ENCODE results near the gene NDUFA11. TPM values are rescaled to one million over a fixed set of nuclear protein-coding genes. Genes with fewer than 3 reads are reported as not detected.
A peak's percentile ranks its signal among the peaks of the same experiment; 100 is the strongest.

The NDUFA11 gene
- polyA plus RNA-seq, 1 of the 3 experiments (the other 2 are of a cell fraction), result 534 TPM

DNA sequence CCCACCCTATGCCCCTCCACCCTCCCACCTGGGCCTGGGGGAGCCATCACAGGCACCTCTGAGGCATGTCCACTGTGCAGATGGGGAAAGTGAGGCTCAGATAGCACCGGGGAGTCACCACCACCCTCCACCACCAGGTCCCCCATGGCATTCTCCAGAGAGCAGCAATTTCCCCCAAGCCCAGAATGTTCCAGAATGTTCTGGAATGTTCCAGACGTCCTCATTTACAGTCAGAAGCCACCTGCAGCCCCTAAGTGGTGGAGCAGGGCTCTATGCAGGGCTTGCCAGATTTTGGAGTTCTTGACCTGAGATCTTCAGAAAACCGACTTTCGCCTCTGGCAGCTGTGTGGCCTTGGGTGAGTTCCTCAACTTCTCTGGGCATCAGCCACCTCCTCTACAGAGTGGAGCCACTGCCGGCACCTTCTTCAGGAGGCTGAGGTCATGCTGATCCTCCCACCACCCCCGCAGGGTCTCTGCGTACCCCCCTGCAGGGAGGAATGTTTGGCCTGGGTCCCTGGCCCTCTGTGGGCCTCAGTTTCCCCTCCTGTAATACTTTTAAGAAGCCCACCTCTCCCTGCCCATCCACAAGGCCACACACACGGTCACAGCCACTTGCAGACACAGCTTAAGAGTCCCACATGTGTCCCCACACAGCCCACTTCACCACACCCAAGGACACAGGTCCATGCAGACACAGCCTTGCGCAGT, 39.4 kb downstream of the NDUFA11 start:
- Histone ChIP-seq H3K9ac (no peak overlapping the region), H2AFZ (ENCODE audit: low read depth) (no peak overlapping the region), H3K27me3 (ENCODE audit: insufficient read depth) (no peaks in the 10 kb centered on the region), H3K9me3 (no peaks in the 10 kb centered on the region), H3K4me2 (no peak overlapping the region), H3K4me1 (ENCODE audit: control insufficient read depth in 1 of 2, insufficient read depth in 2 of 2, low read depth in 1 of 2, low read length in 1 of 2) (no peaks in the 10 kb centered on the region), H3K4me3 (ENCODE audit: low read depth in 2 of 2, low read length in 1 of 2) (no peak overlapping the region), H3K79me2 (ENCODE audit: insufficient read depth) (no peaks in the 10 kb centered on the region), H3F3A (replicated peaks; ENCODE audit: insufficient read depth) (no peaks in the 10 kb centered on the region), H3K36me3 (replicated peaks in 1 of 2; ENCODE audit: control insufficient read depth in 1 of 2, insufficient read depth in 2 of 2, low read length in 1 of 2) (no peaks in the 10 kb centered on the region), H4K20me1 (ENCODE audit: insufficient read depth) (no peaks in the 10 kb centered on the region), H3K9me2 (no peaks in the 10 kb centered on the region), H3K27ac (ENCODE audit: low read depth in 2 of 2, low read length in 1 of 2) (no peak overlapping the region)
- 3% methylated on average over 3 of the region's 9 CpGs for WGBS (ENCODE audit: low lambda C conversion rate)
- ChIA-PET CTCF (no interaction called here), POLR2A (no interaction called here)
- TF ChIP-seq FOXJ3 (CRISPR knock-in tag; IDR thresholded peaks at IDR 0.05) (no peak), EP300 (IDR thresholded peaks at IDR 0.05; ENCODE audit: borderline replicate concordance in 1 of 2, low read depth in 1 of 2, low read length in 1 of 2) (peak in 1 of 2 experiments; percentile 60; a peak in 2 of 4 replicates)
- peak; percentile 10 for DNase-seq

GRCh38 chr19:5863030-5863665, 40.4 kb downstream of the NDUFA11 start:
- H3K9me3 ChIP-seq, result no peaks in the 10 kb centered on the region
- H3F3A ChIP-seq (replicated peaks; ENCODE audit: insufficient read depth), result no peaks in the 10 kb centered on the region
- no peak overlapping the region for H2AFZ ChIP-seq (ENCODE audit: low read depth)
- no peak overlapping the region for H3K4me2 ChIP-seq
- ChIA-PET CTCF (no interaction called here), POLR2A (no interaction called here)
- peak; percentile 21 for DNase-seq
- no peaks in the 10 kb centered on the region for H4K20me1 ChIP-seq (ENCODE audit: insufficient read depth)
- 71% methylated on average over 4 of the region's 11 CpGs for WGBS (ENCODE audit: low lambda C conversion rate)
- no peak overlapping the region for H3K4me3 ChIP-seq (ENCODE audit: low read depth in 2 of 2, low read length in 1 of 2)
- no peaks in the 10 kb centered on the region for H3K79me2 ChIP-seq (ENCODE audit: insufficient read depth)
- no peaks in the 10 kb centered on the region for H3K36me3 ChIP-seq (replicated peaks in 1 of 2; ENCODE audit: control insufficient read depth in 1 of 2, insufficient read depth in 2 of 2, low read length in 1 of 2)
- H3K9me2 ChIP-seq, result no peaks in the 10 kb centered on the region
- TF ChIP-seq GATA2 (CRISPR knock-in tag; IDR thresholded peaks at IDR 0.05), result no peak
- TF ChIP-seq IRF3 (IDR thresholded peaks at IDR 0.05; ENCODE audit: low read depth, low read length), result no peak
- no peak for TF ChIP-seq NFIC (IDR thresholded peaks at IDR 0.05; ENCODE audit: borderline replicate concordance)
- TF ChIP-seq POLR2AphosphoS5 (IDR thresholded peaks at IDR 0.05; ENCODE audit: low read depth, low read length), result no peak
- TF ChIP-seq TCF12 (IDR thresholded peaks at IDR 0.05), result no peak
- no peak for TF ChIP-seq MEF2A (IDR thresholded peaks at IDR 0.05; ENCODE audit: borderline replicate concordance, low read depth)
- TF ChIP-seq TAF1 (IDR thresholded peaks at IDR 0.05; ENCODE audit: borderline replicate concordance, low read depth, low read length), result no peak
- TF ChIP-seq NRF1 (IDR thresholded peaks at IDR 0.05; ENCODE audit: low read depth, low read length), result no peak
- TF ChIP-seq MAX (IDR thresholded peaks at IDR 0.05; ENCODE audit: low read depth), result no peak
- no peak for TF ChIP-seq USF2 (IDR thresholded peaks at IDR 0.05; ENCODE audit: borderline replicate concordance, low read depth, low read length)
- no peak for TF ChIP-seq FOSL2 (IDR thresholded peaks at IDR 0.05; ENCODE audit: borderline replicate concordance, low read depth)
- TF ChIP-seq RFX5 (IDR thresholded peaks at IDR 0.05; ENCODE audit: low read length), result no peak
- no peak for TF ChIP-seq RCOR1 (IDR thresholded peaks at IDR 0.05; ENCODE audit: low read length)
- TF ChIP-seq, protein P1, sequence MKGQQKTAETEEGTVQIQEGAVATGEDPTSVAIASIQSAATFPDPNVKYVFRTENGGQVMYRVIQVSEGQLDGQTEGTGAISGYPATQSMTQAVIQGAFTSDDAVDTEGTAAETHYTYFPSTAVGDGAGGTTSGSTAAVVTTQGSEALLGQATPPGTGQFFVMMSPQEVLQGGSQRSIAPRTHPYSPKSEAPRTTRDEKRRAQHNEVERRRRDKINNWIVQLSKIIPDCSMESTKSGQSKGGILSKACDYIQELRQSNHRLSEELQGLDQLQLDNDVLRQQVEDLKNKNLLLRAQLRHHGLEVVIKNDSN (IDR thresholded peaks at IDR 0.05; ENCODE audit: borderline replicate concordance, low read depth), result no peak
- TF ChIP-seq TEAD4 (IDR thresholded peaks at IDR 0.05; ENCODE audit: borderline replicate concordance, insufficient read depth), result no peak
- TF ChIP-seq, protein P2, sequence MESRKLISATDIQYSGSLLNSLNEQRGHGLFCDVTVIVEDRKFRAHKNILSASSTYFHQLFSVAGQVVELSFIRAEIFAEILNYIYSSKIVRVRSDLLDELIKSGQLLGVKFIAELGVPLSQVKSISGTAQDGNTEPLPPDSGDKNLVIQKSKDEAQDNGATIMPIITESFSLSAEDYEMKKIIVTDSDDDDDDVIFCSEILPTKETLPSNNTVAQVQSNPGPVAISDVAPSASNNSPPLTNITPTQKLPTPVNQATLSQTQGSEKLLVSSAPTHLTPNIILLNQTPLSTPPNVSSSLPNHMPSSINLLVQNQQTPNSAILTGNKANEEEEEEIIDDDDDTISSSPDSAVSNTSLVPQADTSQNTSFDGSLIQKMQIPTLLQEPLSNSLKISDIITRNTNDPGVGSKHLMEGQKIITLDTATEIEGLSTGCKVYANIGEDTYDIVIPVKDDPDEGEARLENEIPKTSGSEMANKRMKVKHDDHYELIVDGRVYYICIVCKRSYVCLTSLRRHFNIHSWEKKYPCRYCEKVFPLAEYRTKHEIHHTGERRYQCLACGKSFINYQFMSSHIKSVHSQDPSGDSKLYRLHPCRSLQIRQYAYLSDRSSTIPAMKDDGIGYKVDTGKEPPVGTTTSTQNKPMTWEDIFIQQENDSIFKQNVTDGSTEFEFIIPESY (IDR thresholded peaks at IDR 0.05; ENCODE audit: borderline replicate concordance, low read depth), result no peak
- no peak overlapping the region for H3K9ac ChIP-seq
- H3K27ac ChIP-seq (ENCODE audit: low read depth in 2 of 2, low read length in 1 of 2), result no peak overlapping the region
- no peaks in the 10 kb centered on the region for H3K4me1 ChIP-seq (ENCODE audit: control insufficient read depth in 1 of 2, insufficient read depth in 2 of 2, low read depth in 1 of 2, low read length in 1 of 2)
- H3K27me3 ChIP-seq (ENCODE audit: insufficient read depth), result no peaks in the 10 kb centered on the region
